Activated naive CD8-positive, alpha-beta T cell treated with anti-CD3 and anti-CD28 coated beads, Interleukin-2, amount 10 ng/mL, durations not matched to agents 7 days and 5 days (primary cell): ENCODE measurements around the gene HEBP2. TPM values are rescaled to one million over a fixed set of nuclear protein-coding genes. Genes with fewer than 3 reads are reported as not detected.

Experiments used
- ATAC-seq: fragments of 150-1000 bp; cut with Tn5 transposase; one replicate; pipeline ENCODE4 v1.10.0; 2021; ENCODE audit warnings: low read depth, moderate library complexity
- POLR2A ChIA-PET: fragments of 350-600 bp; sonication (Branson Sonifier 250); formaldehyde crosslinking; loops from one replicate; lab custom pipeline; 2021; ENCODE audit warnings: antibody characterized with exemption; lab: Charles Lee
- DNase-seq: peaks from one replicate; pipeline ENCODE4 v3.0.0; 2021
- H3K27ac Mint-ChIP-seq: one replicate; pipeline ENCODE4 v1.8.0; 2022; ENCODE audit warnings: mild to moderate bottlenecking, mixed read lengths
- H3K27me3 Mint-ChIP-seq: one replicate; pipeline ENCODE4 v1.8.0; 2022; ENCODE audit warnings: mild to moderate bottlenecking, moderate library complexity, mixed read lengths
- H3K36me3 Mint-ChIP-seq: one replicate; pipeline ENCODE4 v1.8.0; 2021; ENCODE audit warnings: mild to moderate bottlenecking, mixed read lengths
- H3K4me1 Mint-ChIP-seq: one replicate; pipeline ENCODE4 v1.8.0; 2021; ENCODE audit warnings: mixed read lengths
- H3K4me3 Mint-ChIP-seq: one replicate; pipeline ENCODE4 v1.8.0; 2022; ENCODE audit warnings: mild to moderate bottlenecking, moderate library complexity, mixed read lengths
- H3K9me3 Mint-ChIP-seq: one replicate; pipeline ENCODE4 v1.8.0; 2021; ENCODE audit warnings: mixed read lengths
- total RNA-seq, 2 experiments: library from RNA; stranded (reverse); gene quantifications; one replicate each; pipeline ENCODE4 v1.2.3, GENCODE V29; 2021

HEBP2 gene
- total RNA-seq, 2 experiments from 2014 or later: 42.1 to 44.2 TPM

DNA sequence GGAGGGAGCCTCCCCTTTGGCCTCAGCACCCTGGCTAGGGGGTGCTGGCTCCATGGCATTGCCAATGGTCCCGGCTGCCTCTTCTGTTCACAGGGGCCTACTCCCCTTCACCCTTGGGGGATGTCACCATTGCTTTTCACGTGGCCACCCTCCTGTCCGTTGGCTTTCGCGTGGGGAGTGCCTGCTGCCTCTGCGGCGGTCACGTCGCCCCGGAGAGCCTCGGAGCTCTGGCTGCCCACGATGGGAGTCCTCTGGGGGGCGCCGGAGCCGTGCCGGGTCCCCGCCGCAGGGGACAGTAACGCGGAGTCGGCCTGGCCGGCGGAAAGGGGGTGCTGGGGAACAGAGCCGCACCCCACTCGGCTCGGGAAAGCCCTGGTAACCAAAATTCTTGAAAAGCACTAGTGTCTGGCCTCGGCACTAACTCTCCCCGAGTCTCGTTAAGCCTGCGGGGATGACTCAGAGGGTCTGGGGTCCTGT, 661 bp upstream of the HEBP2 start:
- peak; percentile 68 for DNase-seq
- peaks cover 3% of the 10 kb centered on the region for H3K27me3 Mint-ChIP-seq
- peak overlapping the region; percentile 81 for H3K4me3 Mint-ChIP-seq
- no peaks in the 10 kb centered on the region for H3K9me3 Mint-ChIP-seq
- POLR2A ChIA-PET: interaction anchor here (1.1 to 2.7 kb wide), 2 partner anchors 8 to 52 kb away, joined by 3 to 11 read pairs; no protein-coding TSS in a partner anchor
- peaks cover 13% of the 10 kb centered on the region for H3K4me1 Mint-ChIP-seq
- H3K27ac Mint-ChIP-seq: peak overlapping the region; percentile 75
- H3K36me3 Mint-ChIP-seq: peaks cover 12% of the 10 kb centered on the region
- peak; percentile 12 for ATAC-seq

DNA sequence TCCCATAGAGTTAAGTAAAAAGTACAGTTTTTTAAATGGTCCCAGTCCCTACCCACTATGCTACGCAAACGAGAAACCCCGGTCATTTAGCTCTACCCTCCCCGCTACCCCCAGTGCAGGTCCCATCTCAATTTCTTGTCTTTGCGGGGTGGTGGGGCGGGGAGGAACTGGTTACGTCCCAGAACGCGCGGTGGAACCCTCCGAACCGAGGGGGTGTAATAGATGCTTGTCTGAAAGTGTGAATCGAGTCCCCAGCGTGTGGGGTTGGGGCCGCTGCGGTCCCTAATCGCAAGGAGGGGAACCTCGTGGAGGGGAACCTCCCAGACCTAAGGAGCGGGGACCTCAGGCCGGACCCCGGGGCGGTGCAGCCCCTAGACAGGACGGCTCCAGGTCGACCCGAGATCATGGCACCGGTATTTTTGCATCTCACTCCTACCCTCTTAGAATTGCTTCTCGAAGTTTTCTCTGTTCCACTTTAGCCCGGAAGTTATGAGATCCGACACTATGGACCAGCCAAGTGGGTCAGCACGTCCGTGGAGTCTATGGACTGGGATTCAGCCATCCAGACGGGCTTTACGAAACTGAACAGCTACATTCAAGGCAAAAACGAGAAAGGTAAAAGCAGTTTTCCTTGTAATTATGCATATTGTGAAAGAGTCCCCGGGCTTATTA, 779 bp downstream of the HEBP2 start:
- peak overlapping the region; percentile 89 for H3K4me3 Mint-ChIP-seq
- POLR2A ChIA-PET: interaction anchor here (0.6 to 2.7 kb wide), 4 partner anchors 10 to 51 kb away, joined by 3 to 11 read pairs (median 6); no protein-coding TSS in a partner anchor
- DNase-seq (no peak), ATAC-seq (peak; percentile 6)
- H3K27ac Mint-ChIP-seq: peak overlapping the region; percentile 84
- no peaks in the 10 kb centered on the region for H3K9me3 Mint-ChIP-seq
- H3K4me1 Mint-ChIP-seq: peaks cover 20% of the 10 kb centered on the region
- H3K36me3 Mint-ChIP-seq: peaks cover 25% of the 10 kb centered on the region
- peaks cover 3% of the 10 kb centered on the region for H3K27me3 Mint-ChIP-seq

- Mint-ChIP-seq H3K4me1 (peaks cover 28% of the 10 kb centered on the region), H3K36me3 (peaks cover 33% of the 10 kb centered on the region), H3K27me3 (peaks cover 3% of the 10 kb centered on the region), H3K9me3 (no peaks in the 10 kb centered on the region), H3K27ac (peak overlapping the region; percentile 62), H3K4me3 (peak overlapping the region; percentile 15)
- DNase-seq (no peak), ATAC-seq (no peak)
- POLR2A ChIA-PET: interaction anchor here (2.7 kb wide), 1 partner anchor 50 kb away, joined by 11 read pairs; no protein-coding TSS in a partner anchor
Observed at GRCh38 chr6:138405816-138406413, 1.9 kb downstream of the HEBP2 start.

- peaks cover 32% of the 10 kb centered on the region for H3K4me1 Mint-ChIP-seq
- no peak for DNase-seq
- no peaks in the 10 kb centered on the region for H3K9me3 Mint-ChIP-seq
- H3K36me3 Mint-ChIP-seq: peaks cover 37% of the 10 kb centered on the region
- peak overlapping the region; percentile 15 for H3K4me3 Mint-ChIP-seq
- peak overlapping the region; percentile 62 for H3K27ac Mint-ChIP-seq
- no peak for ATAC-seq
- POLR2A ChIA-PET: no interaction called here
- peaks cover 3% of the 10 kb centered on the region for H3K27me3 Mint-ChIP-seq
Observed at GRCh38 chr6:138406443-138406842, 2.4 kb downstream of the HEBP2 start.

- ATAC-seq: no peak
- Mint-ChIP-seq H3K27me3 (no peaks in the 10 kb centered on the region), H3K4me3 (no peak overlapping the region), H3K27ac (no peak overlapping the region), H3K9me3 (no peaks in the 10 kb centered on the region), H3K36me3 (peaks cover 55% of the 10 kb centered on the region), H3K4me1 (peaks cover 26% of the 10 kb centered on the region)
- DNase-seq: no peak
- POLR2A ChIA-PET: no interaction called here
Observed at GRCh38 chr6:138410048-138410735, 6.2 kb downstream of the HEBP2 start.

GRCh38 chr6:138410972-138411880, 7.2 kb downstream of the HEBP2 start:
- Mint-ChIP-seq H3K27ac (peak overlapping the region; percentile 51), H3K4me3 (no peak overlapping the region), H3K36me3 (peaks cover 55% of the 10 kb centered on the region), H3K4me1 (peaks cover 20% of the 10 kb centered on the region), H3K9me3 (no peaks in the 10 kb centered on the region), H3K27me3 (no peaks in the 10 kb centered on the region)
- DNase-seq (no peak), ATAC-seq (peak; percentile 65)
- POLR2A ChIA-PET: no interaction called here

DNA sequence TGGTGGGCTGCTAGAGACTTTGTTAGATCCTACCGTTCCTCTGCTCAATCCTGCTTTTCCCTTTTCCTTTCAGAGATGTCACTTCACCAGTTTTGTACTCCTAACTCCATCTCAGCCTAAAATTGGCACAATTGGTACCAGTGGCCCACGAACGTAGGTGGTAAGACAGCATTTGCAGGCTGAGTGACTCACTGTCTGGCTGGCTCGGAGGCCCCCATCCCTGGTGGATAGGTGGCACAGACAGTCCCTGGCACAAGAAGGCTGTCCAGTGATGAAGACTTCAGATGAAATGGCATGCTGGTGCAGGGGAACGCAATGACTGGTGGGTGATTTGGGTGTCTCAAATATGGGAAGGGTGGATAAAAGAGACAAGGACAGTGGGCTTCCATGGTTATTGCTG, 11.1 kb downstream of the HEBP2 start:
- Mint-ChIP-seq H3K4me3 (no peak overlapping the region), H3K27me3 (no peaks in the 10 kb centered on the region), H3K36me3 (peaks cover 41% of the 10 kb centered on the region)

GRCh38 chr6:138416206-138416605, 12.2 kb downstream of the HEBP2 start:
- Mint-ChIP-seq H3K27me3 (no peaks in the 10 kb centered on the region), H3K27ac (no peak overlapping the region), H3K36me3 (peaks cover 34% of the 10 kb centered on the region), H3K4me3 (no peak overlapping the region), H3K9me3 (no peaks in the 10 kb centered on the region), H3K4me1 (peaks cover 4% of the 10 kb centered on the region)
- POLR2A ChIA-PET: no interaction called here
- ATAC-seq (no peak), DNase-seq (no peak)

More for the DNA sequence above, 11.1 kb downstream of the HEBP2 start:
- no peaks in the 10 kb centered on the region for H3K9me3 Mint-ChIP-seq
- H3K4me1 Mint-ChIP-seq: peaks cover 11% of the 10 kb centered on the region
- no peak overlapping the region for H3K27ac Mint-ChIP-seq
- DNase-seq (no peak), ATAC-seq (no peak)
- POLR2A ChIA-PET: interaction anchor here (2.0 kb wide), 1 partner anchor 10 kb away, joined by 9 read pairs; no protein-coding TSS in a partner anchor

DNA sequence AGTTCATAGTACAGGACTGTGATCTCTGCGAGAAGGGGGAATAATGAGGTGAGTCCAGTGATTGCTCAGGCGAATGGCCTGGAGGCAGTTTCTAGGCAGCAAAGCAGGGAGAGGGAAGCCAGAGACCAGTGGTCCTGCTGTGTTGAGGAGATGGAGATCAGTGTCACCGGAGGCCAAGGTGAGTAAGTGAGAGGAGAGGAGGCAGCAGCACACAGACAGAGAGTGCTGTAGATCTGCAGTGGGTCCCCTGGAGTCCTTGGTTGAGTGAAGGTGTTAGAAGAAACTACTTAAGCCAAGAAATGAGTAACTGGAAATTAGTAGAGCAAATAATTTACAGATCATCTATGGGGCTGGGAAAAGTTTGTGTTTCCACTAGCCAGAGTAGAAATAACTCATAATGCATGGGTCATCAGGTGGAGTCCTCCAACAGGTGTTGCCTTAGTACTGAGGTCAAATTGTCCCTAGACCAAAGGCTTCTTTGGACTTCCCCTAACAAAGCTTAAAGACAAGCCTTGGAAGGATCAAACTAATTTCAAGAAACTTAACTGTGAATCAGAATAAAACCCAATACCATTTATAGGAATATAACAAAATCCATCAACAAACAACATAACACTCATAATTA, 13.6 kb downstream of the HEBP2 start:
- POLR2A ChIA-PET: interaction anchor here (0.6 kb wide), 1 partner anchor 302 kb away, joined by 6 read pairs; no protein-coding TSS in a partner anchor
- H3K4me1 Mint-ChIP-seq: peaks cover 1% of the 10 kb centered on the region

GRCh38 chr6:138418118-138418742, 14.2 kb downstream of the HEBP2 start:
- POLR2A ChIA-PET: no interaction called here
- ATAC-seq: no peak
- no peaks in the 10 kb centered on the region for H3K9me3 Mint-ChIP-seq
- peaks cover 24% of the 10 kb centered on the region for H3K36me3 Mint-ChIP-seq
- H3K4me1 Mint-ChIP-seq: peaks cover 4% of the 10 kb centered on the region
- no peak overlapping the region for H3K27ac Mint-ChIP-seq
- no peak for DNase-seq
- no peak overlapping the region for H3K4me3 Mint-ChIP-seq
- no peaks in the 10 kb centered on the region for H3K27me3 Mint-ChIP-seq

More for the DNA sequence above, 13.6 kb downstream of the HEBP2 start:
- DNase-seq (no peak), ATAC-seq (no peak)
- Mint-ChIP-seq H3K27me3 (no peaks in the 10 kb centered on the region), H3K9me3 (no peaks in the 10 kb centered on the region), H3K36me3 (peaks cover 28% of the 10 kb centered on the region), H3K27ac (peak overlapping the region; percentile 6), H3K4me3 (no peak overlapping the region)

DNA sequence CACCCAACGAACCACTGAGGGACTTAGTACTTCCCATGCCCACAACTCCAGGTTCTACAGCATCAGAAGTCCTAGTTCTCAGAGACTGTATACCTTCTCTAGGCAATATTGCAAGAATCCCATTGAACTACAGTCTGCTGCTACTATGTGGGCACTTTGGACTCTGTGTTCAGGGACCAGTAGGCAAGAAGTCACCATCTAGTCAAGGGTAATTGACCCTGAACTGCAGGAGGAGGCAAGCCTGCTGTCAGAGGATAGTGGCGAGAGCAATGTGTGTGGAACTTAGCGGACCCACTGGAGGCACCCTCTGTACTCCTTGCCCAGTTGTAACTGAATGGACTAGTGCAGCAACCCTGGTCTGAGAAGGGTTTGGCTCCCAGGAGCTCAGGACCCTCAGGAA, 15.7 kb downstream of the HEBP2 start:
- DNase-seq (no peak), ATAC-seq (no peak)
- Mint-ChIP-seq H3K27me3 (no peaks in the 10 kb centered on the region), H3K36me3 (peaks cover 15% of the 10 kb centered on the region), H3K4me3 (no peak overlapping the region), H3K27ac (no peak overlapping the region), H3K9me3 (no peaks in the 10 kb centered on the region), H3K4me1 (peaks cover 6% of the 10 kb centered on the region)
- POLR2A ChIA-PET: no interaction called here

DNA sequence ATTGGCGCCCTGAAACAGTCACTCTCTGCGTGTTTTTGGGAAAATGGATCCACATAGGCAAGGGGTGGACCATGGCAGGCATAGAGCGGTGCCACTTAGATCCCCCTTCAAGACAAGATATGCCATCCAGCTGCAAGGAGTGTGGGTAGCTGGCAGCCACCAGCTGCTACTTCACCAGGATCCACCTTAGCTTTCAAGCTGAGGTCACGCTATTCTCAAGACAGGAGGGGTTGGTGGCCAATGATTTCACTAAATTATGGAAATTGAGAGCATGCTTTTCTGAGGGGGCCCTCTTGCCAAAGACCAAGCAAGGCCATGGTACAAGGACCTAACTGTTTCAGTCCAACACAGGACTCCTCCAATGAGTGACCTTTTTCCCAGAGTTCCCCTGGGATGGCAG, 16.3 kb downstream of the HEBP2 start:
- H3K27ac Mint-ChIP-seq: no peak overlapping the region
- peaks cover 15% of the 10 kb centered on the region for H3K36me3 Mint-ChIP-seq
- H3K9me3 Mint-ChIP-seq: no peaks in the 10 kb centered on the region
- H3K4me3 Mint-ChIP-seq: no peak overlapping the region
- H3K4me1 Mint-ChIP-seq: peaks cover 6% of the 10 kb centered on the region
- DNase-seq: no peak
- POLR2A ChIA-PET: no interaction called here
- ATAC-seq: no peak
- H3K27me3 Mint-ChIP-seq: no peaks in the 10 kb centered on the region
